Endodermal cell (in vitro differentiated cells): ENCODE data around the gene RNF112. TPM values are rescaled to one million over a fixed set of nuclear protein-coding genes. Genes with fewer than 3 reads are reported as not detected.

Experiments used
- DNase-seq: peaks from one replicate; pipeline ENCODE4 v3.0.0-alpha.2; 2017
- H3K27ac ChIP-seq: 2 replicates; pipeline ENCODE4 v1.5.1; 2013; ENCODE audit warnings: mild to moderate bottlenecking, low read depth, low read length, moderate library complexity
- H3K27me3 ChIP-seq: 2 replicates; pipeline ENCODE4 v1.6.1; 2013; ENCODE audit warnings: mild to moderate bottlenecking, low read length, moderate library complexity; ENCODE audit not compliant: insufficient read depth, control insufficient read depth, poor library complexity, severe bottlenecking
- H3K36me3 ChIP-seq: 2 replicates; pipeline ENCODE4 v1.7.0; 2013; ENCODE audit warnings: mild to moderate bottlenecking, low read length, moderate library complexity; ENCODE audit not compliant: control insufficient read depth, insufficient read depth
- H3K4me1 ChIP-seq: one replicate; pipeline ENCODE4 v1.7.0; 2013; ENCODE audit warnings: low read length; ENCODE audit not compliant: control insufficient read depth, insufficient read depth
- H3K4me3 ChIP-seq: 2 replicates; pipeline ENCODE4 v1.5.1; 2013; ENCODE audit warnings: mild to moderate bottlenecking, low read length, moderate library complexity
- H3K9ac ChIP-seq: 2 replicates; pipeline ENCODE4 v1.6.1; 2013; ENCODE audit warnings: mild to moderate bottlenecking, low read length, moderate library complexity; ENCODE audit not compliant: poor library complexity, severe bottlenecking; ENCODE audit errors: extremely low read depth
- H3K9me3 ChIP-seq: 2 replicates; pipeline ENCODE4 v1.6.1; 2013; ENCODE audit warnings: mild to moderate bottlenecking, low read length, moderate library complexity; ENCODE audit not compliant: control insufficient read depth
- H3K27ac Mint-ChIP-seq: 2 replicates; pipeline ENCODE4 v1.8.0; 2020; ENCODE audit warnings: mixed read lengths
- H3K27me3 Mint-ChIP-seq: 2 replicates; pipeline ENCODE4 v1.8.0; 2021; ENCODE audit warnings: mild to moderate bottlenecking, mixed read lengths; ENCODE audit not compliant: insufficient read depth
- H3K36me3 Mint-ChIP-seq: 2 replicates; pipeline ENCODE4 v1.8.0; 2020; ENCODE audit warnings: low read depth, mixed read lengths
- H3K4me1 Mint-ChIP-seq: 2 replicates; pipeline ENCODE4 v1.8.0; 2020; ENCODE audit warnings: mixed read lengths
- H3K4me3 Mint-ChIP-seq: 2 replicates; pipeline ENCODE4 v1.8.0; 2020; ENCODE audit warnings: mild to moderate bottlenecking, moderate library complexity, mixed read lengths
- H3K9me3 Mint-ChIP-seq: 2 replicates; pipeline ENCODE4 v1.8.0; 2020; ENCODE audit warnings: mild to moderate bottlenecking, mixed read lengths
- CTCF ChIP-seq: fragments of 200-600 bp; sonication (generic); conservative IDR thresholded peaks from 2 replicates; pipeline ENCODE4 v1.5.0; 2021; ENCODE audit warnings: antibody characterized with exemption, mild to moderate bottlenecking
- WGBS, 2 experiments: methylation state at CpG; one replicate each; pipeline versions ENCODE4 v1.1.5 to v1.1.7; 2013; ENCODE audit warnings: missing lambda C conversion rate in 2 of 2, mixed read lengths in 1 of 2; ENCODE audit not compliant: insufficient coverage in 1 of 2, insufficient read length in 1 of 2; 5-methylcytosine and 5-hydroxymethylcytosine counted together
- total RNA-seq, 2 donors: library from RNA; stranded (reverse); fragmentation: NEBNext Ultra II Directional in 1 of 2; extraction: Animal tissue kit (Norgen Biotek cat#: 25700) in 1 of 2; gene quantifications; 2 replicates in 1 of 2; 3 replicates in 1 of 2; pipeline ENCODE4 v1.2.1, GENCODE V29; 2021

Gene RNF112
- total RNA-seq, 2 donors from 2014 or later, result 1.1 to 1.9 TPM

- Mint-ChIP-seq H3K36me3 (peaks cover 7% of the 10 kb centered on the region), H3K4me1 (peaks cover 17% of the 10 kb centered on the region)
Measured at GRCh38 chr17:19366637-19366972, 44.4 kb upstream of the RNF112 start.

GRCh38 chr17:19368229-19368628, 42.8 kb upstream of the RNF112 start:
- Histone ChIP-seq H3K4me1 (peaks cover 3% of the 10 kb centered on the region), H3K4me3 (no peak overlapping the region), H3K9me3 (no peaks in the 10 kb centered on the region), H3K27me3 (no peaks in the 10 kb centered on the region), H3K36me3 (no peaks in the 10 kb centered on the region), H3K9ac (no peak overlapping the region), H3K27ac (no peak overlapping the region)
- no peak for TF ChIP-seq CTCF
- peak; percentile 31 for DNase-seq
- Mint-ChIP-seq H3K36me3 (peaks cover 7% of the 10 kb centered on the region), H3K9me3 (no peaks in the 10 kb centered on the region), H3K27ac (no peak overlapping the region), H3K4me3 (no peak overlapping the region), H3K27me3 (no peaks in the 10 kb centered on the region), H3K4me1 (peaks cover 14% of the 10 kb centered on the region)
- 91 to 95% methylated on average over 4 of the region's 4 CpGs for WGBS, 2 experiments

More at GRCh38 chr17:19366637-19366972, 44.4 kb upstream of the RNF112 start:
- DNase-seq, result peak; percentile 45
- 93 to 94% methylated on average over 5 of the region's 5 CpGs for WGBS, 2 experiments
- Mint-ChIP-seq H3K27me3 (no peaks in the 10 kb centered on the region), H3K27ac (no peak overlapping the region), H3K4me3 (no peak overlapping the region), H3K9me3 (no peaks in the 10 kb centered on the region)
- H3K9ac ChIP-seq, result no peak overlapping the region
- no peaks in the 10 kb centered on the region for H3K36me3 ChIP-seq
- no peak overlapping the region for H3K4me3 ChIP-seq
- no peaks in the 10 kb centered on the region for H3K27me3 ChIP-seq
- H3K27ac ChIP-seq, result no peak overlapping the region
- H3K4me1 ChIP-seq, result peaks cover 3% of the 10 kb centered on the region
- no peaks in the 10 kb centered on the region for H3K9me3 ChIP-seq
- TF ChIP-seq CTCF, result no peak

GRCh38 chr17:19369107-19369778, 41.8 kb upstream of the RNF112 start:
- Mint-ChIP-seq H3K27ac (no peak overlapping the region), H3K27me3 (no peaks in the 10 kb centered on the region), H3K9me3 (no peaks in the 10 kb centered on the region), H3K36me3 (peaks cover 7% of the 10 kb centered on the region), H3K4me1 (peaks cover 5% of the 10 kb centered on the region), H3K4me3 (no peak overlapping the region)
- peak; percentile 32 for DNase-seq
- Histone ChIP-seq H3K36me3 (peaks cover 1% of the 10 kb centered on the region), H3K27ac (no peak overlapping the region), H3K4me1 (no peaks in the 10 kb centered on the region), H3K4me3 (no peak overlapping the region), H3K9ac (no peak overlapping the region), H3K9me3 (no peaks in the 10 kb centered on the region), H3K27me3 (no peaks in the 10 kb centered on the region)
- WGBS, 2 experiments, result 95% methylated on average over 12 to 16 of the region's 16 CpGs
- TF ChIP-seq CTCF, result no peak
